Suppressor macrophage (primary cell): Measurements from ENCODE around the gene CLCN6.

Source experiments
- DNase-seq, 4 experiments: peaks; one replicate each; pipeline ENCODE4 v3.0.0-alpha.2; 2020 to 2022

CLCN6 gene

DNA sequence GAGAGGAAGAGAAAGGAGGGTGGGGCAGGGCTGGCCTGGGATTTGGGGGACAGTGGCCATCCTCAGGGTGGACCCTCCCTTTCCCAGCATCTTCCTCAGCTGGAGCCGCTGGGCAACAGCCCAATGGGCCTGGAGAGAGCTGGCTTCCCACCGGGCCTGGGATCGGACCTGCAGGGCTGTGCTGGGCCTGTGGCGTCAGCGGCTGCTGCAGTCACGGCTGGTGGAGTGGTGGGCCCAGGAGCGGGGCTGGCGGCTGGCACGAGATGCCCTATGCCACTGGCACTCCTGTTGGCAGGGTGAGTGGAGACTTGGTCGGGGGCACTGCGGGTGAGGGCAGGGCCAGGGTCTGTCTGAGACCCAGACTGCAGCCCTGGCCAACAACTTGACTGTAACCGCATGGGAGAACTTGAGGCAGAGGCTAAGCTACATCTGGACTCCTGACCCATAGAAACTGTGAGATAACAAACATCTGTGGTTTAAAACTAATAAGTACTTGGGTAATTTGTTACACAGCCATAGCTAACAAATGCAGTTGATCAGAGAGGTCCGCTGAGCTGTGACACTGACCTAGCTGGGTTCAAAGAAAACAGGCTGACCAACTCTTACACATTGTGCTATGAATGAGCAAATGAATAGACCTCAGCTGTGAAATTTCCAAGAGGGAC lies 26.1 kb upstream of the CLCN6 start:
- no peak for DNase-seq

DNA sequence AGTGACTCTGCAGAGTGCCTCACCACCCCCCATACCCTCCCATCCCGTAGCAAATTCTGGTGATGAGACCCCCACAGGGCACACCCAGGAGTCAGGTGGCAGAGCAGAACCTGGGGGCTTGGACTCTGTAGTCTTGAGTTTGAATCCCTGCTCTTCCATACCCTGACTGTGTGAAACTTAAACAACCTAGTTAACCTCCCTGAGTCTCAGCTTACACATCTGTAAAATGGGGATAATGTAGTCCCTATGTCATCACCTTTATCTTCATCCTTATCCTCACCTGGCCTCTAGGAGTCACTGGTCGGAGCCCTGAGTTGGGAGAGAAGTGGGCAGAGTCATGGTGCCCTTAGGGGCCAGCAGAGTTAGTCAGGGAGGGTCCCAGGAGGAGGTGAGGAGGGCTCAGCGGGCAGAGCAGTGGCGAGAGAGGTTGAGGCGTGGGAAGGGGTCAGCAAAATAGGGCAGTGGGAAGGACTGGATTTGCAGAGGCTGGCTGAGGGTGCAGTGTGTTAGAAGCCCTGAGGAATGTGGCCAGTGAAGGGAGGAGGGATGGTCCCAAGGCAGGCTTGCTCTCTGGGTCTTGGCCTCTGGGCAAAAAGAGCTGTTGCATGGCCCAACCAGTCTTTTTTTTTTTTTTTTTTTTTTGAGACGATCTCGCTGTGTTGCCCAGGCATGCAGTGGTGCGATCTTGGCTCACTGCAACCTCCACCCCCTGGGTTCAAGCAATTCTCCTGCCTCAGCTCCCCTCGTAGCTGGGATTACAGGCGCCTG lies 25.4 kb upstream of the CLCN6 start:
- no peak for DNase-seq

DNA sequence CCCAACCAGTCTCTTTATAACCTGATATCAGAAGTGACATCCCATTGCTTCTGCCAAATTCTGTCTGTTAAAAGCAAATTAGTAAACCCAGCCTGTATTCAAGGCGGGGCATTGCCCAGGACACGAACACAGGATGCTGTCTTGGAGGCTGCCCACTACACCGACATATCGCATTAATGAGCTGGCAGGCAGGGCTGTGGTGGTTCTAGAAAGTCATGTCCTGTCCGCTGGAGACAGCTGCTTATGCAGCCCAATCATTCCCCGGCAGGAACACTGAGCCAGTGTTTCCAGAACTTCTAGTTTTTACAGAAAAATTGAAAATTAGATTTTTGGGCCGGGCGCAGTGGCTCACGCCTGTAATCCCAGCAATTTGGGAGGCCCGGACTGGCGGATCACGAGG lies 24.7 kb upstream of the CLCN6 start:
- DNase-seq, result no peak

DNA sequence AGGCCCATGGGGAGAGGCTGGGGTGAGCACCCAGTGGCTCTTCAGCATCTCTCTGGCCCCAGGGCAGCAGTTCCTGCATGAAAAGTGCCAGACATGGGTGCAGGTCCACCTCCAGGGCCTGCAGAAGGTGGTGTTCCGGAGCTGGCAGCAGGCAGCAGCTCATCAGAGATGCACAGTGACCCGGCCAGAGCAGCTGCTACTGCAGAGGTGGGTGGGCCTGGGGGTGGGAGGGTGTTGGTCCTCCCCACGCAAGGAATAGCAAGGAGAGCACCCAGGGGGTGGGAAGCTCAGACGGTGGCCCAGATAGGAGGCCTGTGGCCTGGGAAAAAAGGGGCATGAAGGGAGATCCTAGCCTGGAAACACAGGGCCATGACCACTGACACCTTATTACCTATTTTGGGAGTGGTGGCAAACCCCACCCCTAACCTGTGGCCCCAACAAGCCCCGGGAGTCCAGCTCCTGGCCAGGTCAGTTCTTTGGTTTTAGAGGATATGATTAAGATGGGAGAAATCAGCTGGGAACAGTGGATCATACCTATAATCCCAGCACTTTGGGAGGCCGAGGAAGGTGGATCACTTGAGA lies 23.8 kb upstream of the CLCN6 start:
- no peak for DNase-seq

DNA sequence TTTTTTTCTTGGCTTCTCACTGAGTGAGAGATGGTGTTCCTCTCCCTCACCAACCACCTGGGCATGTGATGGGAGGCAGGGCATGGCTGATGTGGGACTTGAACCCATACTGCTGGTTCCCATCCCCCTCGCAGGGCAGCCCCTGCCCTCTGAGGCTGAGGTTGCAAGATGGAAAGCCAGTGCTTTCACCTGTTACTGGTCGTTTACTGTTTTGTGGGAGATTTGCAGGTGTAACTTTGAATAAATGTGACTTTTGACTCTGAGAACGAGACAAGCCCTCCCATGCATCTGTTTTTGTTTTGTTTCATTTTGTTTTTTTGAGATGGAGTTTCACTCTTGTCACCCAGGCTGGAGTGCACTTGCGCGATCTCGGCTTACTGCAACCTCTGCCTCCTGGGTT lies 22.4 kb upstream of the CLCN6 start:
- DNase-seq, result no peak

DNA sequence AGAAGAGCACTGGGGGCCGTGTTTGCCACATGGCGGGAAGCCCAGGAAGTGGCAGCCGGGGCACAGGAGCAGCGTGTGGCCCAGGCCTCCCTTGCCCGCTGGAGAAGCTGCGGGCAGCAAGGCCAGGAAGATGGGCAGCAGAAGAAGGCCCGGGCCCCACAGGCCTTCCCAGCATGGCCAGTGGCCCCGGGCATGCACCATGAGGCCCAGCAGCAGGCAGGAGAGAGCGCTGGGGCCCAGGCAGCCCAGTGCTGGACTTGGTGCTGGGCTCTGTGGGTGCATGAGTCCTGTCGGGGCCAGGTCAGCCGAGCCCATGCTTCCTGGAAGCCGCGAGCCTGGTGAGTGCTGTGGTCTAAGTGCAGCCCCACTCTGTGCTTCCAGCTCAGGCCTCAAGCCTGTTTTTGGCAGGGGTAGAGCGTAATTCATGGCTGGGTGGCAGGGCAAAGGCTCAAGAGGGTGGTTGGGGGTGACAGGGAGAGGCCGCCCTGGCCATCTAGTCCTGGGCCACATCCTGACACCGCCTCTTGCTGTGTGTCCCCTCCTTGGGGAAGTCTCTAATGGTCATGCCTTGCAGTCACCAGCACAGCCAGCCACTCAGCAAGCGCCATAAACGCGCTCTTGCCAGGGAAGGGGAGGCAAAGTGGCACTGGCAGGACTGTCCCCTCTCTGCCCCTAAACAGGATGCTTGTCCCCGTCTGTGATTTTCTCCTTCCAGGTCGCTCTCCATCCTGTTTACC lies 21.6 kb upstream of the CLCN6 start:
- no peak for DNase-seq

DNA sequence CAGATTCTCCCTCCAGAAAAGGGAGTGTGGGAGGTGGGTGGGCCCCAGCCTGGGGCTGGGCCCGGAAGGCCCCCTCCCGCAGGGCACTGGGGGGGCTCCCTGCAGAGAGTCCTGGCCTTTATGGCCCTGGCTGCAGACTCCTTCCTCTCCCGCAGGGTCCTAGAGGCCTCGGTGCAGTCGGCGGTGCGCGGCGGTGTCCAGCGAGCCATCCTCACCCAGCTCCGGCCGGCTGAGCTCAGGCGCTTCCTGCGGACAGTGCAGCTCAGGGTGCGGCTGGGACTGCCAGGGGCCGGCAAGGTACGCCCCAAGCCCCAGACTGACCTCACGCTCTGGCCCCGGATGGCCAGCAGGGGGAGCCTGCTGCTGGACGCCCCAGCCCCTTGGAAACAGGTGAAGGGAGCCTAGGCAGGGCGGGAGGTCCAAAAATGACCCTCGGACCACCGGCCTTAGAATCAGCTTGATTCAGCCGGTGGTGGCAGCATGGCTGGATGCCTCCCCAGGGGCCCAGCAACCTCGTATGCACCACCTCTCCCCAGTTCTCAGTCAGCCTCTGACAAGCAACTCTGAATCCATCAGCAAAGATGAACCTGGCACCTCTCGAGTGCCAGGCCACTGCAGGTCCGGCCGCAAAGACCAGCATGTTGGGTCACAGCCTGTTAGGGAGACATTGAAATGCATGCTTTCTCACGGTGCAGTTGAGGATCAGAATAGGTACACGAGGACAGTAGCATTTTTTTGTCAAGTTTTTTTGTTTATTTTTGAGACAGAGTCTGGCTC lies 20.8 kb upstream of the CLCN6 start:
- peak; percentile 56 to 82 (median 65) for DNase-seq

DNA sequence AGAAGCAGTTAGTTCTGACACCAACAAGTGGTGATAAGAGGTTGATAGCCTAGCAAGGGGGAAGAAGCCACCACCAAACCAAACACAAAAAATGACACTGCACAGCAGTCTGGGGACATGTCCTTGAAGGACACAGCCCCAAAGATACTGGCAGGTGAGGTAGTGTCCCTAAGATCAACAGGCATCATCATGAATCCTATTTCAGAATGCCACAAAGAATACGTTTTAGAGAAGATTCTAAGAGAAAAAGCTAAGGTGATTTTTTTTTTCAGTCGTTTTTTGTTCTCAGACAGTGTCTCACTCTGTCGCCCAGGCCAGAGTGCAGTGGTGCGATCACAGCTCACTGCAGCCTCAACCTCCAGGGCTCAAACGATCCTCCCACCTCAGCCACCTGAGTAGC lies 19.8 kb upstream of the CLCN6 start:
- no peak for DNase-seq

DNA sequence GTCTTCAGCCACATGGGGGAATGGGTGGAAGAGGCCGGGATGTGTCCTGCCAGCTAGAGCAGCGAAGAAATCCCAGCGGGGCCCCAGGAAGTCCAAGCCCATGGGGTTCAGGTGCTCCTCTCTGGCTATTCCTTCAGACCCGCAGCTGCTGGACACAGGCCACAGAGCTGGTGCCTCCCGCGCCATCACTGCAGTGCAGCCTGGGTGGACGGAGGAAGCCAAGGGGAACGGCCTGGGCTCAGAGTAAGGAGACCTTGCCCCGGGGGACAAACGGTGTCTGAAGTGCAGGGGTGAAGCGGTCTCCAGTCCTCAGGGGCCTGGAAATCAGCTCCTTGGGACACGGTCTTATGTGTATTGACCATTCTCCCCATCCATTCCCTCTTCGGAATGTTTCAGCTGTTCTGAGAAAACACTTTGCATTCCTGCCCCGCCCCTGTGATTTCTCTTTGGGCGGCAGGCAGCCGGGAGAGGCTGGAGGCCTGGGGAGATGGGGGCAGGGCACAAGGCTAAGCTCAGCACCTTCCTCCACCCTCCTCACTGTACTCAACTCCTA lies 18.7 kb upstream of the CLCN6 start:
- DNase-seq, result no peak

DNA sequence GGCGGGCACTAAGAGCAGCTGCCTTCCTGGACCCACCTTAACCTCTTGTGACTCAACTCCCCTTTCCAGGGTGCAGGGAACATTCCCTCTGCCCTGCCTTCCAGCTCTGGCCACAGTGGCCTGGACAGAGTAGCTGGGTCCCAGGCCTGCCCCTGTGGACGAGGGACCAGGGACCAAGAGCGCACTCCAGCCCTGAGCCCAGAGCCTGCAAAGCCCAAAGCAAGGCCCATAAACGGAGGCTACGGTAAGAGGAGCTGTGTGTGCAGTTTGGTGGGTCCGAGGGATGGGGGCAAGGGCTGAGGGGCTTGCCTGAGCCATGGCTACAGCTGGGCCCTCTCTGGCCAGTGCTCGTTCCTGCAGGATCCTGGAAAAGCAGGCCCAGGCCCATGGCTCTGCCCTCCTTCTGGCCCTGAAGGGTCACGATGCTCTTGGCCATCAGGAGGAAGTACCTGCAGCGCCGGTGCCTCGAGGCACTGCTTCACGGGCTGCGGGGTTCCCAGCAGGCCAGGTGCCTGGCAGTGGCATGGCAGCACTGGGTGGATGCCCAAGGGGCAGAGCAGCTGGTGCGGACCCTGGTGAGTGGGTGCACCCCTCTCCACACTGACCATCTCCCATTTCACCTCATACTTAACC lies 18.1 kb upstream of the CLCN6 start:
- no peak for DNase-seq

DNA sequence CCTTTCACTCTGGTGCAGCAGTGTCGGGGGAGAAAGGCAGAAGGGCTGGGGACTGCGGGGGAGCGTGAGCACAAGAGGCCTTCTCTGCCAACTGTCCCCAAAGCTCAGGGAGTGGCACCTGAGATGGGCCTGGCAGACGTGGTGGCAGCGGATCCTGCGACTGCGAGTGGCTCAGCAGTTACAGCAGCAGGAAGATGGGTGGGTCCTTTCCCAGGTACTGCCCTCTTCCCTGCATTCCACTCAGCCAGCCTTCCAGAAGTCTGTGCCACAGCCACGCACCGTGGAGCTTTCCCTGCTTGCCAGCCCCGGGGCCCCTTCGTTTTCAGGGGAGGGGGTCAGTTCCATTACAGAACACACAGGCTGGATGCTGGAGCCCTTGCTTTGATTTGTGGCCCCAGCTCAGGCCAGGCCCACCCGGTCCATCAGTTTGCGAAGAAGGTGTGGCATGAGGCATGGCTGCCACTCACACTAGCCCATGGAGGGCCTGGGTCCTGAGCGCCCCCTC lies 17.4 kb upstream of the CLCN6 start:
- no peak for DNase-seq

DNA sequence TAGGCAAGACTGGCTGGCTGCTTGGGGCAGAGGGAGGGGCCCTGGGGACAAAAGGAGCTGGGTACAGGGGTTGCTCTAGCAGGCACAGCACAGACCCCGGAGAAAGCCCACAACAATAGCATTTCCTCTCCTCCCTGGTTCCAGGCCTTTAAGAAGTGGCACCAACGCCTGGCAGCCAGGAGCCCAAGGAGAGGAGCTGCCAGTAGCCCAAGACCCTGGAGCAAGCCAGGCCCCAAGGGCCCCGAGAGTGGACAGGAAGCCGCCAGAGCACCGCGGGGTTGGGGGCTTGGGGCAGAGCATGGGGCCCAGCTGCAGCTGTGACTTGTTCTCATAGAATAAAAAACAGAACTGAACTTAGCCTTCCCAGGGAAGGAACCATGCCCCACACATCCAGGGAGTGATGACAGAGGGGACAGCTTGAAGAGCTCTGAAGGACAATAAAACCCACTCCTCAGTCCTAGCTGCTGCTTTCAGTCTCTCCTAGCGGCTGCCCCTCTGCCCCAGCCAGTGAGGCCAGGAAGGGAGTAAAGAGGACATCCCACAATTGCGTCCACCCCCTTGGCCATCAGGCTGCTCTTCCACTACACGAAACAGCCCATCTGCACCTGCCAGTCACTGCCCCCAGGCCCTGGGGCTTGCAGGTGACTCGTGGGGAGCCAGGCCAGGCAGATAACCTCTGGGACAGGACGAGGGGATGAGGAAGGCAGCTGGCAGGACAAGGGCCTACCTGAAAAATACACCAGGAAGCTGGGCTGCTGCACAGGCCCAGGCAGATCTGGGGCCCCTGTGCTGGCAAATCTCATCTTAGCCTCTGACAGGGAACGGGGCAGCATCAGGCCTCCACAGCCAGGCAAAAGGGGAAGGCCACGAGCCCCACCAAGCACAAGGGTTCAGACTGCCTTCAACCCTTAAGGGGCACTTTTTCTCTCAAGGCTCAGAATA lies 16.6 kb upstream of the CLCN6 start:
- DNase-seq, result no peak

DNA sequence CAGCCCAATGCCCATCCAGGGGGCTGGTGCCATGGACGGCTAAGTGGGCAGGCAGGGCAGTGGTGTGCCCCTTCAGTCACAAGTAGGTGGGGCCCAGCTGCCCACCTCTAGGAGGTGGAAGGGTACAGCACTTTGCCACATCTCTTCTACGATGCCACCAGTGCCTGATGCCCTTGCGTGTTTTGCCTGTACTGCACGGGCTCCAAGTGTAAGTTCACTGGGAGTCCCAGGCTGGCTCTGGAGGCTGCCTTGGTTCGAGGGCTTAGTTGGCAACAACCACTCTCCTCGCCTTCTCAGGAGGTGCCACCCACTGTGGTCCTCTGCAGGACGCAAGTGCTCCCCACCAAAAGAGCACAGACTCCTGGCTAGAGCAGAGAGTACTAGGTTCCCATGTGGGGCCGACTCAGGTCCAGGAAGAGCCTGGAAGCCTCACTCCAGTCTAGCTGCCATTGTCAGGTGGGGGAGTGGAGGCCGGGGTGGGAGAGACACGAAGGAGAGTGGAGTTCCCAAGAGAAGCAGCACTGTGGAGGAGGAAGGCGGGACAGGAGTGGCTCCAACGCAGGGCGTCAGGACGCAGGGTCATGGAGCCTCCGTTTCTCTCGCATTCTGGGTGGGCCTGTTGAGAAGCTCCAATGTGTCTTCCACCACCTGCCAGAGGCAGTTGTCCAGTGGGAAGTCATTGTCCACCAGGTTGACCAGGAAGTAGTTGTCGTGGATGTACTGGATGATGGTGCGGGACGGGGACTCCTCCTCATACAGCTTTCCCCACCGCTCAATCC lies 15.7 kb upstream of the CLCN6 start:
- DNase-seq, result no peak

DNA sequence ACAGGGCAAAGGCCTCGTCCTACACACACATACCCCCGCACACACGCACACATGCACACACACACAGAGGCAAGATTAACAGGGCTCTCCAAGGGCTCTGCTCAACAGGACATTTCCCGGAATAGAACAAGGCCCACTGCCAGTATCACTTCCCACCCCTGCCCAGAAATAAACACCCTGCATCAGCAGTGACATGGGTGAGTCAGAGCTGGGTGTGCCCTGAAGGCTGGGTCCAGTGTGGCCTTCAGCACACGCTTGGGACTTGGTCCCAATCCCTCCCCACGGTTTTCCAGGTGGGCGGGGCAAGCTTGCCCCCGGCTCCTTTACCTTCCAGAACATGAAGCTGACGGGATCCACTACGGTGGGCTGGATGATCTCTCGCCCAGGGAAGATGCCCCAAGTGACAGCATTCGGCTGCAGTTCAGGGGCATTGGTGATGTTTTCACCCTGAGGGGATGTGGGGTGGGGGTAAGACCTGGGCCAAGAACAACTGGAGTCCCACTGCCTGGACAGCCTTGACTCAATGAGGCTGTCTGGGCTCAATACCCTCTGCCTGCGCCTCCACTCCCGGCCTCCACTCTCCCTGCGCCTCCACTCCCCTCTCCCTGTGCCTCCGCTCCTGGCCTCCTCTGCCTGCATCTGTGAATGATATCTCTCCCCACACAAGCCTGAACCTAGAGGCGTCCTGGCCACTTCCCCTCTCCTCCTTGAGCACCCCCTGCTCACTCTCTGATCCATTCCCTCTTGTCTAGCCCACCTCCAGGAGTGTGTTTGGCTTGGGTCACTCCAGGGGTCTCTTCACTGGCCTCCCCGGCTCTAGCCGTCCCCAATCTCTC lies 14.9 kb upstream of the CLCN6 start:
- peak; percentile 85 to 91 (median 86) for DNase-seq

DNA sequence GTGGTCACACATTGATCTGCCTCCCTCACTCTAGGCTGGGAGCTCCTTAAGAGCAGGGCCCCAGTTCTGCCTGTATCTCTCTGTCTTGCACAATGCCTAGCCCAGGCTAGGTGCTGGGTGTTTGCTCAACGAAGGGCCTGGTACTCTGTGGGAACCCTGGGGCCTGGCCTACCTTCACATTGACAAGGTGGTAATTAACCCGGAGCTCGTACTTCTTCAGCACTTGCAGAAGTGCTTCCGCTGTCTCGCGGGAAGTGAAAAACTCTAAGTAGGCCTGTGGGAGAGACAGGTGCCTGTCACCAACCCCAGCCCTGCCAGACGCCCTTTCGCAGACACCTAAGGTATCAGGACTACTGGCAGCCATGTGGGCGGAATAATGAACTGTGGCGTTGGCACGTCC lies 13.9 kb upstream of the CLCN6 start:
- no peak for DNase-seq

DNA sequence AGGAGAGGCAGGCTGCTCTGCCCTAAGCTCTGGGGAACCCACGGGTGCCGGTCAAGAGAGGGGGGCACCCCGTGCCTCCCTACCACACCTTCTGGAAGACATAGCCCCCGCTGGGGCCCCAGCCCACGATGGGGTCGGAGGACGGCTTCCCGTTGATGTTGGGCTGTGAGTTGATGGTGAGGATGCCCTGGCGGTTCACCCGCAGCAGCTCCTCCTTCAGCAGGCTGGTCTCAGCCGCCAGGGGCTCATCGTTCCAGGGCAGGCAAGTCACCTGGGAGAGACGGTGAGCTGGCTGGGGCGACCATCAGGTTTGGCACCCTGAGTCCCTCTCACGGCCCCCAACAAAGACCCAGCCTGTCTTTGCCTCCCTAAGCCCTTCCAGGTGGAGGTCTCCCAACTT lies 12.2 kb upstream of the CLCN6 start:
- no peak for DNase-seq

DNA sequence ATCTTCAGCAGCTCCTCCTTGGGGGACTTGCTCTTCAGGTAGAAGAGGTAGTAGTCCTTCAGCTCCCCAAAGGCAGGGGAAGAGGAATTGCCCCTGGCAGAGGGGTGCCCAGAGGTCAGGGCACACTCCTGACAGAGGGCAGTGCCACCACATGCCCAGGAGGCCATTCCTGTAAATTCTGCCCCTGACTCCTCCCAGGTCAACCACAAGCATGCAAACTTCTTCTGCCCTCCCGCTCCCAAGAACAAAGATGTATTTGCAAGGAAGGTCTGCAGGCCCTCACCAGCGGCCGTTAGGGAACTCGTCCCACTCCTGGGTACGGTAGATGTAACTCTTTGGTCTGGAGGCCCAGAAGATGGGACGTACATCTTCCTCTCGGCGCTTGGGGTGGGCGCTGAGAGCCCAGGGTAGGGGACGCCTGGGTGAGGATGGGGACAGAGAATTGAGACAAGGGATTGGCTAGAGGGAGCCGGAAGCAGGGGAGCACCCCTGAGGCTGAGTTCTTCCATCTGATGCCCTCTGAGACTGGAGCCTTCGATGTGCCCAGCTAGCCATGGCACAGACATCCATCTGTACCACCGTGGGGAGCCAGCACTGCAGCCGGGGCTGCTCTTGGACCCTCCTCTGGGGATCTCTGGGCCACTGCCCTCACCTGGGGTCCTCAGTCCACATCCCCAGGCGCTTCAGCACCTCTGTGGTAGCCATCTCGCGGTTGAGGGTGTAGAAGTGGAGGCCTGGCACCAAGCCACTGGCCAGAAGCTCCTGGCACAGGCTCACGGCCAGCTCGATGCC lies 11.3 kb upstream of the CLCN6 start:
- DNase-seq, result no peak
